HG02623 (cell line): Measurements from ENCODE around the gene VEGFC.

ENCODE experiments used
- ATAC-seq: cut with Tn5 transposase; IDR thresholded peaks from one replicate; pipeline ENCODE4 v1.9.1; 2021; ENCODE audit warnings: moderate library complexity; ENCODE audit not compliant: unreplicated experiment

Gene VEGFC

GRCh38 chr4:176792326-176793059, at the start of gene VEGFC:
Gene VEGFC, minus strand, starts transcription at chr4:176792922. Its CDS starts 611 bp downstream, at chr4:176792311.
- peak; percentile 72 for ATAC-seq

- no peak for ATAC-seq
These were observed 49.0 kb upstream of the VEGFC start for GRCh38 chr4:176841711-176842112.

GRCh38 chr4:176840166-176840565, 47.4 kb upstream of the VEGFC start:
- no peak for ATAC-seq

GRCh38 chr4:176839656-176840055, 46.9 kb upstream of the VEGFC start:
- no peak for ATAC-seq

GRCh38 chr4:176838601-176839433, 46.1 kb upstream of the VEGFC start:
- ATAC-seq: no peak

GRCh38 chr4:176837169-176837895, 44.6 kb upstream of the VEGFC start:
- no peak for ATAC-seq

GRCh38 chr4:176834531-176834930, 41.8 kb upstream of the VEGFC start:
- no peak for ATAC-seq

GRCh38 chr4:176833400-176834175, 40.9 kb upstream of the VEGFC start:
- ATAC-seq: no peak

- no peak for ATAC-seq
These were observed 38.2 kb upstream of the VEGFC start for GRCh38 chr4:176830971-176831370.

- ATAC-seq: no peak
These were observed 32.9 kb upstream of the VEGFC start for GRCh38 chr4:176825586-176825985.

- ATAC-seq: no peak
These were observed 32.1 kb upstream of the VEGFC start for GRCh38 chr4:176824645-176825366.

- ATAC-seq: no peak
These were observed 25.8 kb upstream of the VEGFC start for GRCh38 chr4:176818531-176818930.

GRCh38 chr4:176817204-176817603, 24.5 kb upstream of the VEGFC start:
- ATAC-seq: no peak

GRCh38 chr4:176814770-176815169, 22.0 kb upstream of the VEGFC start:
- ATAC-seq: no peak

- ATAC-seq: no peak
These were observed 17.9 kb upstream of the VEGFC start for GRCh38 chr4:176810481-176811249.

GRCh38 chr4:176806778-176807375, 14.2 kb upstream of the VEGFC start:
- ATAC-seq: no peak

- no peak for ATAC-seq
These were observed 12.4 kb upstream of the VEGFC start for GRCh38 chr4:176805155-176805554.

GRCh38 chr4:176800891-176801534, 8.3 kb upstream of the VEGFC start:
- no peak for ATAC-seq
